EL (cell line): ENCODE results near the gene ADGRL3.
"Not testable (repeated sequence)": the region's sequence is repeated elsewhere in the genome, so short reads cannot be mapped to it uniquely, and the experiment has no call there.

ENCODE experiments used
- DNase-seq: peaks from one replicate; pipeline ENCODE4 v3.0.0-alpha.2; 2016

ADGRL3 gene

GRCh38 chr4:61763682-61764081, 563.6 kb downstream of the ADGRL3 start:
- no peak for DNase-seq

GRCh38 chr4:61764090-61764489, 564.0 kb downstream of the ADGRL3 start:
- not testable (repeated sequence) for DNase-seq

DNA sequence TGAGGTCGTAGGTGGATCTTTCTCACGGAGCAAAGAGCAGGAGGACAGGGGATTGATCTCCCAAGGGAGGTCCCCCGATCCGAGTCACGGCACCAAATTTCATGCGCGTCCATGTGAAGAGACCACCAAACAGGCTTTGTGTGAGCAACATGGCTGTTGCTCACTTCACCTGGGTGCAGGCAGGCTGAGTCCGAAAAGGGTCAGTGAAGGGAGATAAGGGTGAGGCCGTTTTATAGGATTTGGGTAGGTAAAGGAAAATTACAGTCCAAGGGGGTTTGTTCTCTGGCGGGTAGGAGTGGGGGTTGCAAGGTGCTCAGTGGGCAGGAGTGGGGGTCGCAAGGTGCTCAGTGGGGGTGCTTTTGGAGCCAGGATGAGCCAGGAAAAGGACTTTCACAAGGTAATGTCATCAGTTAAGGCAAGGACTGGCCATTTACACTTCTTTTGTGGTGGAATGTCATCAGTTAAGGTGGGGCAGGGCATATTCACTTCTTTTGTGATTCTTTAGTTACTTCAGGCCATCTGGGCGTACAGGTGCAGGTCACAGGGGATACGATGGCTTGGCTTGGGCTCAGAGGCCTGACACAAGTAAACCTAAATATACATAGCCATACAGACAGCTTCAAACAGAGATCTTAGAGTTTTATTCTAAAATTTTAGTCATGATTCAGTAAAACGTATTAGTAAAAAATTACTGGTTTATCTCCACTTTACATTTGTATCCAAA, 569.5 kb downstream of the ADGRL3 start:
- not testable (repeated sequence) for DNase-seq

- no peak for DNase-seq
These were observed 570.3 kb downstream of the ADGRL3 start for GRCh38 chr4:61770456-61770855.

GRCh38 chr4:61771056-61771455, 570.9 kb downstream of the ADGRL3 start:
- no peak for DNase-seq

DNA sequence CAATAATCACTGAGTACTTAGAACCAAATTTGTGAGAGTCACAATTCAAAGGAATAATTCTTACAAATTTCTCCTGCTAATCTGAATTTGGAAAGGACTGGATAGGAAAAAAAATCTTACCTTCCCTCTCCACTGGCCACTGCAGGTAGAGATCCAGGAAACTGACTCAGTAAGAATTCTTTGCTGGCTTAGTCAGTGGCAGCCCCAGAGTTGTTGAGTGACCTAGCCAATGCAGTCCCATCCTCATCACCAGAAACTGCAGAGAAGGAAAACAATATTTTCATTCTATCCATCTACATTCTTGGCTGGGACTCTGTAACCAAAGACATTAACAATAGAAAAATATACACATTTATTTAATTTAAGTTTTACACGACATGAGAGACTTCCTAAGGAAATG, 572.0 kb downstream of the ADGRL3 start:
- no peak for DNase-seq

DNA sequence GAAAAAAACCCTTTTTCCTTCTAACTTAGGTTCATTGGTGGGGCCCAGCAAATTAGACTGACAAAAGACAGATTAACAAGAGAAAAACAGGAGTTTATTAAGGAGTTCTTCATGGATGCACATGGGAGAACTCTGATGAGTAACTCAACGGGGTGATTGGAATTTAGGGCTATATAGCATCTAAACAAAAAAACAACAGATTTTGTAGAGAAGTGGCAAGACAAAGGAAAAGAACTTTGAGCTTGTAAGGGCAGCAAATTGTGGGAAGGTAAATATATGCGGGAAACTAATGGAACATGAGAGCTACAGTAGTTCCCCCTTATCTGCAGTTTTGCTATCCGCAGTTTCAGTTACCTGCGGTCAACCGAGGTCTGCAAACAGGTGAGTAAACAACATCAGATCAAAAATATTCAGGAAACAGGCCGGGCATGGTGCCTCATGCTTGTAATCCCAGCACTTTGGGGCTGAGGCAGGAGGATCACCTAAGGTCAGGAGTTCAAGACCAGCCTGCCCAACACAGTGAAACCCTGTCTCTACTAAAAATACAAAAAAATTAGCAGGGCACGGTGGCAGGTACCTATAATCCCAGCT, 573.6 kb downstream of the ADGRL3 start:
- DNase-seq: no peak

DNA sequence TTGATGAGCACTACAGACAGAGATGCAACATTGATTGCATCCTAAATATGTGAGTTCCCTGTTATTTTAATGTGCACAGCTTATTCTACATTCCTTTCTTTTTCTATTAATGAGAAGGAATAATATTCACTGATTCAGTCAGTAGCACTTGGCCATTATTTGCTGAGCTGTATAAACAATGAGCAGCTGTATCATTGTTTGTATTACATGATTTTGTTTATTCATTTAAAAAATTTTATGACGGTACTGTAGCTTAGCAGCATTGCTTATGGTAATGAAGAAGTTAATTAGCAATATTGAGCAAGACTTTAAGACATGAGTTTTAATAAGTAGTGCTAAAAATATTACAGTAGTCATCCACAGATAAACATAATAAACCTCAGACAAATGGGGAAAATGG, 582.0 kb downstream of the ADGRL3 start:
- DNase-seq: no peak

DNA sequence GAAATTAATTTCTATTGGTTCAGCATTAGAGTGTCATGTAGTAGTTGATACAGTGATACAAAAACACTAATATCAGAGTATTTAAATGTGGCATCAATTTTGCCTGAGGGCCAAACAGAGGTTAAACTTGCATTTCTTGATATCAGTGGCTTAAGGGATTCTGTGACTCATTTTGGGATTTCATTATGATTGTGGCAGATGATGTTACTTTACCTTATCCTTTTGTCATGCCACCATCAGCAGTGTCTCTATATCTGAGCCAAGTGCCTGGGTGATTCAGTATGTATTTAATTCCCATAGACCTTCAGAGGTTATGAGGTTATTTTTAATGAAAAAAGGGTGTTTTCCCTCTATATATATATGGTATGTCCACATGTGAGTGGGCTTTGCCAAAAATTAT, 582.9 kb downstream of the ADGRL3 start:
- no peak for DNase-seq

- DNase-seq: no peak
These were observed 585.6 kb downstream of the ADGRL3 start for GRCh38 chr4:61785761-61786160.

DNA sequence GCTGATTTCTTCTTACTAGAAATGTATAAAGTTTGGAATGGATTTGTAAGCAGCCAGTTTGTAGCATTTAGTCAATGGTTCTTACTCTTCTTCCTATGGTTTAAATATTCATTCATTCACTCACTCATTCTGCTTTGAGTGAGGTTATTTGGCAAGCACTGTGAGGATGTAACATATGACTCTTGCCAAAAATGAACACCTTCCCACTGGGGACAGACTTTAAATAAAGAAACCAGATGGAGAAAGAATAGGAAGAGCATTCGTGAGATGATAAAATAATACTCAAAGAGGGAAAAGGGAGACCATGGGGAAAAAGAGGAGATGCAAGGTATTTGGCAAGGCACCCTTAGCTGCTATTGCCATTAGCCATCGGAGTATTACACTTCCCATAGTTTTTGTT, 586.1 kb downstream of the ADGRL3 start:
- DNase-seq: no peak

- DNase-seq: no peak
These were observed 595.9 kb downstream of the ADGRL3 start for GRCh38 chr4:61795998-61796397.

DNA sequence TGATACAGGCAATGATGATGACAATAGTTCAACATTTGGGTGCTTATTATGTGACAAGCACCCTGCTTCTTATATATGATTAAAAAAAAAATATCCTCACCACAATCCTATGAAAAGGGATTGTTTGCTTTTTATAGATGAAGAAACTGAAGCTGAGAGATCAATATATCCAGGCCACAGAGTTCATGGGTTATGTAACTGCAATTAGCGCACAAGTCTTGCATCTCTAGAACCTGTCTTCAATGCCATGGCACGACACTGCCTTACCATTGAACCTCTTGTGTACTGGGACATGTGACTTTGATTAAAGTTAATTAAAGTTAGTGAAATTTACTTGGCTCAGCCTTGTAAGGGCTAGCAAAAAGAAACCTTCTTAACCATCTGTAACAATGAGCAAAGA, 599.7 kb downstream of the ADGRL3 start:
- DNase-seq: no peak

DNA sequence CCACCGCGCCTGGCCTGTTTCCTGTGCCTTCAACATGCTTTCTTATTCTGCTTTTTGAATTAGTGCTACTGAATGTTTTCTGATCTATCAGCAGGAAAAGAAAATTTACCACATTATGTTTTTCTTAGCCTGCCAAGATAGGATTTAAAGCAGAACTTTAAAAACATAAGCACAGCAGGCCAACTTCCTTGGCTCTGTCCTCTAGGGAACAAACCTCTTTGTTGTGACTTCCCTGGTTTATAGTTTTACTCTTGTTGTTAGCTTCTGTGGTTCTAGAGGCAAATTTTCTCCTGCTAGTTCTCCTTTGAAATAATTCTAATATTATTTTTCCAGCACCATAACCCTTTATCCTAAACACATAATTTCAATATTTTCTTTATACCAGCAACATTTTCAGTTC, 605.1 kb downstream of the ADGRL3 start:
- DNase-seq: no peak

GRCh38 chr4:61805979-61806378, 605.9 kb downstream of the ADGRL3 start:
- DNase-seq: no peak

- no peak for DNase-seq
These were observed 612.0 kb downstream of the ADGRL3 start for GRCh38 chr4:61812171-61812570.

DNA sequence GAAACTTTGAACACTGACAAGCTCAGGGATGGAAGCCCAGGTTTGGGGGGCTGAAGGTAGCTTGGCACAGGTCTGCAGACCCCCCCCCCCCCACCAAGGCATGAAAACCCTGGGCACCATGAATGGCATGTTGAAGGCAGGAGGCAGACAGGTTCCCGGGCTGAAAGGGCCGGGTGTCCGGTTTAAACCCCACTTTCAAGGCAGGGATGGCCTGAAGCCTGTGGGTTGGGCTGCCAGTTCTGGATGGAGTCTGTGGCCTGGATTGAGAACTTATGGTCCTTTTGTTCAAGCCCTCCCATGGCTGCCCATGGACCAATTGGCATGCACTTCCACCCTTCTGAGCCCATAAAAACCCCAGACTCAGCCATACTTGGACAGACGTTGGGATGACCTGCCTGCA, 616.9 kb downstream of the ADGRL3 start:
- DNase-seq: no peak

DNA sequence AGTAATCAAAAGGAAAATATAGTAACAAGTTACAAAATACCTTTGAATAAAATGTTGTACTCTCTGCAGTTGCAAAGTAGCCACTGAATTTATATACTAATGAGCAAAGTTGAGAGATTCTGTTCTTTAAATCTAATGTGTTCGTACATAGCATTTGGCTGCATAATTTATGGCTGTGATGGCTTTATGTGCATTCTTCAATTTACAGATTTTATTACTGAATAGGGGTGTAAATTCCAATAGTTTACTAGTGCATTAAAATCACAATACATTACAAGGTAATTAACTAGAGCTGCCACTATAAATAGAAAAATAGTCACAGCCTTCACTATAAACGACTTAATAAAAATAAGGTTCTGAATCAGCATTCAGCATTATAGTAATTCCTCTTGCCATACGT, 620.0 kb downstream of the ADGRL3 start:
- DNase-seq: no peak

DNA sequence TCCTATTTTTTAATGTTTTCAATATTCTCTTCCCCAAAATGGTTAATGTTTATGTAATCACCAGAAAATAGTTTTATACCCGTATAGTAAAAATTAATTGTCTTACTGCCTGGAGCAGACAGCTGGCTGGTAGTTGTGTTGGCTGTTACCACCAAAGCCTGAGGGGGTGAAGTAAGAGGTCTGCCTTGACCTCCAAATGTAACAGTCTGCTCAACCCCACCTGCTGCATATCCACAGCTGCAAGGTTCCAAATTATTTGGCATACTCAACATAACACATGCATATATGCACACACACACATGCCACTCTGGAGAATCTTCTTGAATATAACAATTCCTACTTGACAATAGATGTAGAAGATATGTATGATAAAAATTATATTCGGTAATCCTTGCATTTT, 624.3 kb downstream of the ADGRL3 start:
- no peak for DNase-seq

- DNase-seq: no peak
These were observed 627.8 kb downstream of the ADGRL3 start for GRCh38 chr4:61827907-61828391.

DNA sequence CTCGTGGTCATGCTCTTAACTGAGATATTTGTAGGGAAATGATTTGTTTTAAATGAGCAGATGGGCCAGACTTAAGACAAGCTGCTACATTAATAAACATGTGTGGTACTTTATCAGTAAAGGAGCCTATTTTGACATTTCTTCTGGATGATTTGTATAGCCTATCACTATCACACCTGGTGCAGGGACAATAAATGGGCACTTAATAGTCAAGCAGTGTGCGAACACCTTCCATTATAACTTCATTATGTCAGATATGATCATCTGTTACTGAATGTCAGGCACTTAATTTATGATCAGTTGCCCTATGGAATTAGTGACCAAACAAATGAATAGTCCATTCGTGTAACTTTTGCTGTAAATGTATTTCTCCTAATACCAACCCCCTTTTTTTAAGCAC, 628.8 kb downstream of the ADGRL3 start:
- no peak for DNase-seq

DNA sequence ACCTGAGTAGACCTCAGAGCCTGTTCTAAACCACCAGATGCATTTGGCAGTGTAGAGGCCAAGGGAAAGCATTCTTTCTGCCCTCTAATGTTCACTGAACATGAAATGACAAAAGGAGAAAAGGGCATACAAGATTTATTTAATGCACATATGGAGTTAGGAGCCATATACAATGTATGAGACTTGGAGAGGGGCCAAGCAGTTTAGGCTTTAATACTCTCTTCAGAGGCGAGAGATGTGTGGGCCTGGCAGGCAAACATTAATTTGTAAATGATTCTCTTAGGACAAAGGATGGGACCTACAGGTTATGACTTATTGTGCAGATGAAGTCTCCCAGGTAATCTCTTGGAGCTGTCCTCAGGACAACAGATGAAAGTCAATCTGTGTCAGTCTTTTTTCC, 631.9 kb downstream of the ADGRL3 start:
- DNase-seq: no peak

GRCh38 chr4:61837395-61837794, 637.3 kb downstream of the ADGRL3 start:
- no peak for DNase-seq

GRCh38 chr4:61838072-61838471, 637.9 kb downstream of the ADGRL3 start:
- no peak for DNase-seq

DNA sequence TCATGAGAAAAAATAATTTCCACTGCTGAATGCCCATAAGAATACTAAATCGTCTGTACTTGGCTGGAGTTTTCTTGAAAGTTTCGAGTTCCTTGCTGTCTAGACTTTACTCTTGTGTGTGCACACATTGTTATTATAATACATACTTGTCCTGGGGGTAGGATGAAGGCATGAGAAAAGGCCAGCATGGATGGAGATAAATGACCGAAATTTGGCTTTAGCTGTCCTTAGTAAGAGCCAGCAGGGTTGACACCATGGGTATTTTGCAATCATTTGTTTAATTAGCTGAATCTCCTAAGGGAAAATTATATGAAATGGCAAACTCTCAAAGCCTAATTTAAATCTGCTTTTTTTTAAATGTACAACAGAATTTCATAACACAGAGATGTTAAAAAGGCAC, 641.6 kb downstream of the ADGRL3 start:
- no peak for DNase-seq
